OCI-LY1 (cell line): ENCODE results near the gene IGSF6.

Source experiments
- H2AFZ ChIP-seq: fragments of 200-600 bp; sonication (generic), shearing (Covaris generic); 2 replicates; pipeline ENCODE4 v1.6.0; 2014; ENCODE audit warnings: antibody characterized with exemption, mild to moderate bottlenecking, low read length
- H3F3A ChIP-seq: fragments of 200-600 bp; sonication (generic), shearing (Covaris generic); 2 replicates; pipeline ENCODE4 v1.6.0; 2014; ENCODE audit warnings: mild to moderate bottlenecking, antibody characterized with exemption, low read length, moderate library complexity; ENCODE audit not compliant: insufficient read depth
- H3K27ac ChIP-seq: fragments of 200-600 bp; sonication (generic); 2 replicates; pipeline ENCODE4 v1.5.1; 2014; ENCODE audit warnings: low read length, mixed run types, mild to moderate bottlenecking, low read depth; ENCODE audit not compliant: poor library complexity, severe bottlenecking
- H3K27me3 ChIP-seq: fragments of 200-600 bp; sonication (generic); 2 replicates; pipeline ENCODE4 v1.6.0; 2014; ENCODE audit warnings: antibody characterized with exemption, mild to moderate bottlenecking, low read length, moderate library complexity; ENCODE audit not compliant: insufficient read depth
- H3K36me3 ChIP-seq: fragments of 200-600 bp; sonication (generic); 2 replicates; pipeline ENCODE4 v1.6.1; 2014; ENCODE audit warnings: mild to moderate bottlenecking, antibody characterized with exemption, low read length, moderate library complexity, mixed read lengths; ENCODE audit not compliant: insufficient read depth
- H3K4me1 ChIP-seq: fragments of 200-600 bp; sonication (generic); 2 replicates; pipeline ENCODE4 v1.5.1; 2014; ENCODE audit warnings: mild to moderate bottlenecking, low read length, moderate library complexity; ENCODE audit not compliant: insufficient read depth, severe bottlenecking
- H3K4me2 ChIP-seq: fragments of 200-600 bp; sonication (generic), shearing (Covaris generic); 2 replicates; pipeline ENCODE4 v1.6.1; 2014; ENCODE audit warnings: low read length
- H3K4me3 ChIP-seq: fragments of 200-600 bp; sonication (generic); 2 replicates; pipeline ENCODE4 v1.5.1; 2014; ENCODE audit warnings: low read length, low read depth, mild to moderate bottlenecking, mixed read lengths; ENCODE audit not compliant: poor library complexity, severe bottlenecking
- H3K79me2 ChIP-seq: fragments of 200-600 bp; shearing (Covaris generic); 2 replicates; pipeline ENCODE4 v1.6.1; 2016; ENCODE audit warnings: mixed run types, low read length, mixed read lengths; ENCODE audit not compliant: insufficient read depth
- H3K9ac ChIP-seq: fragments of 200-600 bp; sonication (generic), shearing (Covaris generic); 2 replicates; pipeline ENCODE4 v1.6.1; 2014; ENCODE audit warnings: mild to moderate bottlenecking, low read length, mixed read lengths
- H3K9me2 ChIP-seq: fragments of 200-600 bp; sonication (generic), shearing (Covaris generic); 2 replicates; pipeline ENCODE4 v1.6.1; 2014; ENCODE audit warnings: low read depth, mild to moderate bottlenecking, low read length, mixed read lengths
- H3K9me3 ChIP-seq: fragments of 200-600 bp; shearing (Covaris generic); 2 replicates; pipeline ENCODE4 v1.6.1; 2014; ENCODE audit warnings: low read length, mixed read lengths
- H4K20me1 ChIP-seq: fragments of 200-600 bp; sonication (generic), shearing (Covaris generic); 2 replicates; pipeline ENCODE4 v1.6.0; 2016; ENCODE audit warnings: mild to moderate bottlenecking, low read length; ENCODE audit not compliant: insufficient read depth
- CTCF ChIP-seq: fragments of 200-600 bp; sonication (generic), shearing (Covaris generic); IDR thresholded peaks from 2 replicates; pipeline ENCODE4 v1.5.1; 2017; ENCODE audit warnings: mild to moderate bottlenecking, antibody characterized with exemption, low read length, moderate library complexity, mixed read lengths
- EZH2 ChIP-seq: fragments of 200-600 bp; sonication (generic), shearing (Covaris generic); IDR thresholded peaks from 2 replicates; pipeline ENCODE4 v1.8.0; 2017; ENCODE audit warnings: borderline replicate concordance, mixed run types, mild to moderate bottlenecking, antibody characterized with exemption, low read length, moderate library complexity, mixed read lengths

Gene IGSF6

GRCh38 chr16:21598206-21598605 lies 54.2 kb downstream of the IGSF6 start:
- TF ChIP-seq EZH2 = no peak
- TF ChIP-seq CTCF = no peak
- Histone ChIP-seq H4K20me1 (no peaks in the 10 kb centered on the region), H3K9me2 (no peaks in the 10 kb centered on the region), H3F3A (0 out of 2 replicates have a peak, but pooled peaks cover 4% of the 10 kb centered on the region), H3K9me3 (no peaks in the 10 kb centered on the region), H3K79me2 (peaks cover 31% of the 10 kb centered on the region), H3K27me3 (no peaks in the 10 kb centered on the region), H3K27ac (peak overlapping the region; percentile 71), H3K9ac (peak overlapping the region; percentile 94), H3K4me3 (peak overlapping the region; percentile 87), H3K4me1 (peaks cover 58% of the 10 kb centered on the region), H3K36me3 (no peaks in the 10 kb centered on the region), H2AFZ (no peak overlapping the region), H3K4me2 (peak overlapping the region; percentile 94)

GRCh38 chr16:21597561-21598030 lies 54.8 kb downstream of the IGSF6 start:
- Histone ChIP-seq H3K9me2 (no peaks in the 10 kb centered on the region), H3K9me3 (no peaks in the 10 kb centered on the region), H3K36me3 (no peaks in the 10 kb centered on the region), H3F3A (0 out of 2 replicates have a peak, but pooled peaks cover 4% of the 10 kb centered on the region), H3K9ac (no peak overlapping the region), H3K4me3 (no peak overlapping the region), H3K4me1 (peaks cover 52% of the 10 kb centered on the region), H4K20me1 (no peaks in the 10 kb centered on the region), H3K27ac (peak overlapping the region; percentile 46), H3K4me2 (no peak overlapping the region), H3K27me3 (no peaks in the 10 kb centered on the region), H3K79me2 (peaks cover 24% of the 10 kb centered on the region), H2AFZ (peak overlapping the region; percentile 88; the same call in 1 of the 2 replicates)
- TF ChIP-seq CTCF = no peak
- TF ChIP-seq EZH2 = no peak

- Histone ChIP-seq H3K9ac (no peak overlapping the region), H3F3A (0 out of 2 replicates have a peak, but pooled peaks cover 4% of the 10 kb centered on the region), H3K4me3 (no peak overlapping the region), H3K79me2 (no peaks in the 10 kb centered on the region), H3K4me2 (no peak overlapping the region), H3K4me1 (peaks cover 42% of the 10 kb centered on the region), H4K20me1 (no peaks in the 10 kb centered on the region), H3K9me2 (no peaks in the 10 kb centered on the region), H3K27me3 (no peaks in the 10 kb centered on the region), H3K36me3 (no peaks in the 10 kb centered on the region), H3K27ac (no peak overlapping the region), H2AFZ (no peak overlapping the region), H3K9me3 (no peaks in the 10 kb centered on the region)
- TF ChIP-seq CTCF (no peak), EZH2 (no peak)
Observed at GRCh38 chr16:21593530-21594289, 58.7 kb downstream of the IGSF6 start.
